AG10803 (cell line): Measurements from ENCODE around the gene MCM9.
A peak's percentile ranks its signal among the peaks of the same experiment; 100 is the strongest.
"Not testable (repeated sequence)": the region's sequence is repeated elsewhere in the genome, so short reads cannot be mapped to it uniquely, and the experiment has no call there.

ENCODE experiments used
- DNase-seq: peaks from one replicate; pipeline ENCODE4 v3.0.0; 2010; ENCODE audit warnings: low read depth
- H3K4me3 ChIP-seq: 2 replicates; pipeline ENCODE4 v1.5.1; 2011; ENCODE audit warnings: mild to moderate bottlenecking, low read length, control low read depth
- CTCF ChIP-seq: conservative IDR thresholded peaks from 2 replicates; pipeline ENCODE4 v1.5.1; 2011; ENCODE audit warnings: mild to moderate bottlenecking, low read length, control low read depth, inconsistent platforms

Gene MCM9

DNA sequence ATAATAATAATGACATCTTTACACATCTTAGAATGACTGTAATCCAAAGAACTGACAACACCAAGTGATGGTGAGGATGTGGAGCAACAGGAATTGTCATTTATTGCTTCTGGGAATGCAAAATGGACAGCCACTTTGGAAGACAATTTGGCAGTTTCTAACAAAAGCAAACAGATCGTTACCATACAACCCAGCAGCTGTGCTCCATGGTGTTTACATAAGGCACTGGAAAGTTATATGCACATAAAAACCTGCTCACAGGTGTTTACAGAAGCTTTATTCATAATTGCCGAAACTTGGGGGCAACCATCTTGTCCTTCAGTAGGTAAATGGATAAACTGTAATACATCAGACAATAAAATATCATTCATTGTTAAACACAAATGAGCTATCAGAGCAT lies 59.3 kb downstream of the MCM9 start:
- H3K4me3 ChIP-seq = no peak overlapping the region
- TF ChIP-seq CTCF = no peak
- no peak for DNase-seq

GRCh38 chr6:118873239-118873638 lies 61.7 kb downstream of the MCM9 start:
- no peak for TF ChIP-seq CTCF
- DNase-seq = no peak

GRCh38 chr6:118872726-118873125 lies 62.2 kb downstream of the MCM9 start:
- DNase-seq = no peak
- TF ChIP-seq CTCF = no peak
- H3K4me3 ChIP-seq = no peak overlapping the region

More at GRCh38 chr6:118873239-118873638, 61.7 kb downstream of the MCM9 start:
- no peak overlapping the region for H3K4me3 ChIP-seq

- no peak for TF ChIP-seq CTCF
- H3K4me3 ChIP-seq = no peak overlapping the region
- DNase-seq = no peak
Observed at GRCh38 chr6:118872318-118872717, 62.6 kb downstream of the MCM9 start.

GRCh38 chr6:118871331-118871730 lies 63.6 kb downstream of the MCM9 start:
- H3K4me3 ChIP-seq = no peak overlapping the region
- DNase-seq = no peak
- TF ChIP-seq CTCF = no peak

GRCh38 chr6:118869894-118870589 lies 64.9 kb downstream of the MCM9 start:
- DNase-seq = no peak
- H3K4me3 ChIP-seq = no peak overlapping the region
- TF ChIP-seq CTCF = no peak

- peak; percentile 33 for DNase-seq
- no peak overlapping the region for H3K4me3 ChIP-seq
- no peak for TF ChIP-seq CTCF
Observed at GRCh38 chr6:118869350-118869749, 65.6 kb downstream of the MCM9 start.

- not testable (repeated sequence) for H3K4me3 ChIP-seq, DNase-seq
Observed at GRCh38 chr6:118868901-118869300, 66.1 kb downstream of the MCM9 start.
